ENCODE results near the gene TM4SF18. TPM values are rescaled to one million over a fixed set of nuclear protein-coding genes. Genes with fewer than 3 reads are reported as not detected.

Gene TM4SF18
- total RNA-seq, 1 donor from 2014 or later, result 5.6 TPM

DNA sequence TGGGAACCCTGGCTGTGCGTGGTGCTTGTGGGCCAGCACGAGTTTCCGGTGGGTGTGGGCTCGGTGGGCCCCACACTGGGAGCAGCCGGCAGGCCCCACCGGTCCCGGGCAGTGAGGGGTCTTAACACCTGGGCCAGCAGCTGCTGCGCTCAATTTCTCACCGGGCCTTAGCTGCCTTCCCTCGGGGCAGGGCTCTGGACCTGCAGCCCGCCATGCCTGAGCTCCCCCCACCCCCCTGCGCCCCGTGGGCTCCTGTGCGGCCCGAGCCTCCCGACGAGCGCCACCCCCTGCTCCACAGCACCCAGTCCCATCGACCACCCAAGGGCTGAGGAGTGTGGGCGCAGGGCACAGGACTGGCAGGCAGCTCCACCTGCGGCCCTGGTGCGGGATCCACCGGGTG is 49.4 kb downstream of the TM4SF18 start:
- no peaks in the 10 kb centered on the region for H3K27me3 Mint-ChIP-seq (ENCODE audit: low read depth, unreplicated experiment)
- no peak for DNase-seq (ENCODE audit: low read depth)
- Histone ChIP-seq H3K4me3 (ENCODE audit: insufficient read depth, low read depth, low read length) (no peak overlapping the region), H3K27me3 (ENCODE audit: insufficient read depth, low read length) (no peaks in the 10 kb centered on the region), H3K9me3 (ENCODE audit: insufficient read depth, low read depth, low read length) (no peaks in the 10 kb centered on the region), H3K36me3 (ENCODE audit: insufficient read depth, low read length) (no peaks in the 10 kb centered on the region), H3K4me2 (ENCODE audit: low read length) (no peak overlapping the region), H2AFZ (ENCODE audit: low read depth, low read length) (no peak overlapping the region), H3K79me2 (ENCODE audit: insufficient read depth, low read length) (no peaks in the 10 kb centered on the region), H3K9ac (ENCODE audit: low read length) (no peak overlapping the region), H3K27ac (ENCODE audit: low read depth, low read length) (no peak overlapping the region), H4K20me1 (ENCODE audit: insufficient read depth, low read length) (no peaks in the 10 kb centered on the region), H3K4me1 (ENCODE audit: insufficient read depth, low read length) (no peaks in the 10 kb centered on the region)
- no peak overlapping the region for H3K27ac Mint-ChIP-seq (ENCODE audit: unreplicated experiment)
- H3K9me3 Mint-ChIP-seq (ENCODE audit: unreplicated experiment), result peaks cover 3% of the 10 kb centered on the region
- no peak for FAIRE-seq
- H3K4me3 Mint-ChIP-seq (ENCODE audit: unreplicated experiment), result no peak overlapping the region
- no peaks in the 10 kb centered on the region for H3K36me3 Mint-ChIP-seq (ENCODE audit: low read depth, unreplicated experiment)
- TF ChIP-seq, protein P1, sequence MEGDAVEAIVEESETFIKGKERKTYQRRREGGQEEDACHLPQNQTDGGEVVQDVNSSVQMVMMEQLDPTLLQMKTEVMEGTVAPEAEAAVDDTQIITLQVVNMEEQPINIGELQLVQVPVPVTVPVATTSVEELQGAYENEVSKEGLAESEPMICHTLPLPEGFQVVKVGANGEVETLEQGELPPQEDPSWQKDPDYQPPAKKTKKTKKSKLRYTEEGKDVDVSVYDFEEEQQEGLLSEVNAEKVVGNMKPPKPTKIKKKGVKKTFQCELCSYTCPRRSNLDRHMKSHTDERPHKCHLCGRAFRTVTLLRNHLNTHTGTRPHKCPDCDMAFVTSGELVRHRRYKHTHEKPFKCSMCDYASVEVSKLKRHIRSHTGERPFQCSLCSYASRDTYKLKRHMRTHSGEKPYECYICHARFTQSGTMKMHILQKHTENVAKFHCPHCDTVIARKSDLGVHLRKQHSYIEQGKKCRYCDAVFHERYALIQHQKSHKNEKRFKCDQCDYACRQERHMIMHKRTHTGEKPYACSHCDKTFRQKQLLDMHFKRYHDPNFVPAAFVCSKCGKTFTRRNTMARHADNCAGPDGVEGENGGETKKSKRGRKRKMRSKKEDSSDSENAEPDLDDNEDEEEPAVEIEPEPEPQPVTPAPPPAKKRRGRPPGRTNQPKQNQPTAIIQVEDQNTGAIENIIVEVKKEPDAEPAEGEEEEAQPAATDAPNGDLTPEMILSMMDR (IDR thresholded peaks at IDR 0.05; ENCODE audit: insufficient read depth, low read depth, low read length), result no peak
- TF ChIP-seq EZH2 (IDR thresholded peaks at IDR 0.05; ENCODE audit: insufficient read depth, low read length), result no peak
- H3K4me1 Mint-ChIP-seq (ENCODE audit: low read depth, unreplicated experiment), result no peaks in the 10 kb centered on the region

DNA sequence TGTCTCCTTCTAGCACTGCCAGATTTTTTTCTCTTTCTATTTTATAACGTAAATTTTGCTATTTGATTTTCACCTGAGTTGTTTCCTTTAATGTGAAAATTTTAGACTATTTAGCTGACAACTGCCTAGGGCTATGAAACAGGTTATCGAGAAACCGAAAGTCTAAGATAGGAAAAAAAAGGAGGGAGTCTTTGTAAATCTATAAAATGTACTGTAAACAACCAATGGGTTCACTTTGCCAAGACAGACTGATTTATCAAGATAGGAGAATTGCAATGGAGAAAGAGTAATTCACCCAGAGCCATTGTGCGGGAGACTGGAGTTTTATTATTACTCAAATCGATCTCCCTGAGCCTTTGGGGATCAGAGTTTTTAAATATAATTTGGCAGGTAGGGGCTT is 50.0 kb downstream of the TM4SF18 start:
- DNase-seq (ENCODE audit: low read depth), result no peak
- Histone ChIP-seq H3K9me3 (ENCODE audit: insufficient read depth, low read depth, low read length) (no peaks in the 10 kb centered on the region), H3K4me2 (ENCODE audit: low read length) (no peak overlapping the region), H3K4me3 (ENCODE audit: insufficient read depth, low read depth, low read length) (no peak overlapping the region), H3K79me2 (ENCODE audit: insufficient read depth, low read length) (no peaks in the 10 kb centered on the region), H3K27ac (ENCODE audit: low read depth, low read length) (no peak overlapping the region), H2AFZ (ENCODE audit: low read depth, low read length) (no peak overlapping the region), H3K9ac (ENCODE audit: low read length) (no peak overlapping the region), H3K4me1 (ENCODE audit: insufficient read depth, low read length) (no peaks in the 10 kb centered on the region), H4K20me1 (ENCODE audit: insufficient read depth, low read length) (no peaks in the 10 kb centered on the region), H3K27me3 (ENCODE audit: insufficient read depth, low read length) (no peaks in the 10 kb centered on the region), H3K36me3 (ENCODE audit: insufficient read depth, low read length) (no peaks in the 10 kb centered on the region)
- Mint-ChIP-seq H3K36me3 (ENCODE audit: low read depth, unreplicated experiment) (no peaks in the 10 kb centered on the region), H3K9me3 (ENCODE audit: unreplicated experiment) (peaks cover 3% of the 10 kb centered on the region), H3K4me3 (ENCODE audit: unreplicated experiment) (no peak overlapping the region), H3K27ac (ENCODE audit: unreplicated experiment) (no peak overlapping the region), H3K27me3 (ENCODE audit: low read depth, unreplicated experiment) (no peaks in the 10 kb centered on the region), H3K4me1 (ENCODE audit: low read depth, unreplicated experiment) (no peaks in the 10 kb centered on the region)
- TF ChIP-seq, protein P1 (IDR thresholded peaks at IDR 0.05; ENCODE audit: insufficient read depth, low read depth, low read length), result no peak
- no peak for TF ChIP-seq EZH2 (IDR thresholded peaks at IDR 0.05; ENCODE audit: insufficient read depth, low read length)
- no peak for FAIRE-seq

DNA sequence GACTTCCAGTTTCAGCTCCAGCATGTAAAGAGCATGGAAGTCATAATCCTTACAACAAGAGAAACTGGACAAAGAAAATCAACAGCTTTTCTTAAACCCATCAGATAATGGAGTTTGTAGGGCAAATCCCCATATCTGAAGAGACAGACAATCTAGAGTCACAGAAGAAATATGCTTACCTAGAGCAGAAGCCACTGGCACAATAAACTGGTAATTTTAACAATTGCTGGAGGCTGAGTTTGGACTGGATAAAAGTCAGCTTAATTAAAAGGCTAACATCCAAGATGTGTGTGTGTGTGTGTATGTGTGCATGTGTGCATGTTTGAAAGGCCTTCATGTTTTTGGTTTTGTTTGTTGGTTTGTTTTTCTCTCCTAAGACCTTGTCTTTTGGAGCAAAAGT is 50.6 kb downstream of the TM4SF18 start:
- Histone ChIP-seq H3K79me2 (ENCODE audit: insufficient read depth, low read length) (no peaks in the 10 kb centered on the region), H3K27ac (ENCODE audit: low read depth, low read length) (no peak overlapping the region), H3K4me1 (ENCODE audit: insufficient read depth, low read length) (peaks cover under 1% of the 10 kb centered on the region), H2AFZ (ENCODE audit: low read depth, low read length) (no peak overlapping the region), H3K4me3 (ENCODE audit: insufficient read depth, low read depth, low read length) (no peak overlapping the region), H3K36me3 (ENCODE audit: insufficient read depth, low read length) (no peaks in the 10 kb centered on the region), H3K9ac (ENCODE audit: low read length) (no peak overlapping the region), H4K20me1 (ENCODE audit: insufficient read depth, low read length) (no peaks in the 10 kb centered on the region), H3K4me2 (ENCODE audit: low read length) (no peak overlapping the region), H3K9me3 (ENCODE audit: insufficient read depth, low read depth, low read length) (no peaks in the 10 kb centered on the region), H3K27me3 (ENCODE audit: insufficient read depth, low read length) (no peaks in the 10 kb centered on the region)
- H3K36me3 Mint-ChIP-seq (ENCODE audit: low read depth, unreplicated experiment), result no peaks in the 10 kb centered on the region
- no peak overlapping the region for H3K4me3 Mint-ChIP-seq (ENCODE audit: unreplicated experiment)
- TF ChIP-seq, protein P1 (IDR thresholded peaks at IDR 0.05; ENCODE audit: insufficient read depth, low read depth, low read length), result no peak
- no peak for TF ChIP-seq EZH2 (IDR thresholded peaks at IDR 0.05; ENCODE audit: insufficient read depth, low read length)
- H3K9me3 Mint-ChIP-seq (ENCODE audit: unreplicated experiment), result peaks cover 3% of the 10 kb centered on the region
- FAIRE-seq, result no peak
- no peak for DNase-seq (ENCODE audit: low read depth)
- peaks cover under 1% of the 10 kb centered on the region for H3K4me1 Mint-ChIP-seq (ENCODE audit: low read depth, unreplicated experiment)
- H3K27me3 Mint-ChIP-seq (ENCODE audit: low read depth, unreplicated experiment), result no peaks in the 10 kb centered on the region
- no peak overlapping the region for H3K27ac Mint-ChIP-seq (ENCODE audit: unreplicated experiment)
